Brain microvascular endothelial cell (primary cell): Measurements from ENCODE around the gene WLS.
A peak's percentile ranks its signal among the peaks of the same experiment; 100 is the strongest.

Experiments used
- DNase-seq: peaks from one replicate; pipeline ENCODE4 v3.0.0-alpha.2; 2020
- H3K27ac ChIP-seq: fragments of 250-450 bp; sonication (Bioruptor Pico); 2 replicates; pipeline ENCODE4 v1.5.1; 2020; ENCODE audit warnings: mild to moderate bottlenecking, moderate library complexity
- H3K27me3 ChIP-seq: fragments of 250-450 bp; sonication (Bioruptor Pico); replicated peaks from 2 replicates; pipeline ENCODE4 v1.5.1; 2020; ENCODE audit warnings: mild to moderate bottlenecking
- H3K36me3 ChIP-seq: fragments of 250-450 bp; sonication (Bioruptor Pico); replicated peaks from 2 replicates; pipeline ENCODE4 v1.5.1; 2020; ENCODE audit warnings: mild to moderate bottlenecking
- H3K4me3 ChIP-seq: 2 replicates; pipeline ENCODE4 v1.5.1; 2011; ENCODE audit warnings: low read depth, mild to moderate bottlenecking, control low read depth, low read length, moderate library complexity
- in situ Hi-C: cut with HindIII; loops from 2 replicates; pipeline ENCODE4 v1.10.0; 2017; ENCODE audit warnings: low sequenced_read_pairs, low pct_ligation_motif_present
- TF ChIP-seq, protein P1 (sequence below): IDR thresholded peaks from 2 replicates; pipeline ENCODE4 v1.5.1; 2011; ENCODE audit warnings: low read depth, mild to moderate bottlenecking, moderate library complexity, low read length, control low read depth, inconsistent platforms; ENCODE audit errors: missing control alignments

WLS gene

DNA sequence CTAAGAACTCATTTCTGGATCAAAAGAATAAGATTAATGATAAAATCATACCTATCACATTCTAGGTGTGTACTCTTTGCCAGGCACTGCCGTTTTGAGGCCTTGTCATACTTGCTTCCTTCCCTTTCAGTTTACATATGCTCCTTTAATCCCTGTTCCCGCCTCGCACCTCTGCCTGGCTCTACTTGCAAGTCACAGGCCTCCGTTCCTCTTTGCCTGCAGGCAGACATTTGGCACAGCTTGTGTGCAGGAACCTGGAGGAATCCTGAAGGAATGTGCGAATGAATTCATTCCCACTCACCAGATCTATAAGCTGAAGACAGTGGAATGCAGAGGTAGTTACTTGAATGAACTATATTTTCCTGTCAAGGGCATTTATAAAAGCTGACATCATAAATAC is 13.8 kb downstream of the WLS start:
- no peak for DNase-seq
- Histone ChIP-seq H3K36me3 (no peaks in the 10 kb centered on the region), H3K27ac (no peak overlapping the region), H3K27me3 (no peaks in the 10 kb centered on the region), H3K4me3 (no peak overlapping the region)
- in situ Hi-C loops, result no loop called here
- TF ChIP-seq, protein P1, sequence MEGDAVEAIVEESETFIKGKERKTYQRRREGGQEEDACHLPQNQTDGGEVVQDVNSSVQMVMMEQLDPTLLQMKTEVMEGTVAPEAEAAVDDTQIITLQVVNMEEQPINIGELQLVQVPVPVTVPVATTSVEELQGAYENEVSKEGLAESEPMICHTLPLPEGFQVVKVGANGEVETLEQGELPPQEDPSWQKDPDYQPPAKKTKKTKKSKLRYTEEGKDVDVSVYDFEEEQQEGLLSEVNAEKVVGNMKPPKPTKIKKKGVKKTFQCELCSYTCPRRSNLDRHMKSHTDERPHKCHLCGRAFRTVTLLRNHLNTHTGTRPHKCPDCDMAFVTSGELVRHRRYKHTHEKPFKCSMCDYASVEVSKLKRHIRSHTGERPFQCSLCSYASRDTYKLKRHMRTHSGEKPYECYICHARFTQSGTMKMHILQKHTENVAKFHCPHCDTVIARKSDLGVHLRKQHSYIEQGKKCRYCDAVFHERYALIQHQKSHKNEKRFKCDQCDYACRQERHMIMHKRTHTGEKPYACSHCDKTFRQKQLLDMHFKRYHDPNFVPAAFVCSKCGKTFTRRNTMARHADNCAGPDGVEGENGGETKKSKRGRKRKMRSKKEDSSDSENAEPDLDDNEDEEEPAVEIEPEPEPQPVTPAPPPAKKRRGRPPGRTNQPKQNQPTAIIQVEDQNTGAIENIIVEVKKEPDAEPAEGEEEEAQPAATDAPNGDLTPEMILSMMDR, result no peak

GRCh38 chr1:68217618-68218017 is 14.7 kb downstream of the WLS start:
- no peak for DNase-seq
- Histone ChIP-seq H3K4me3 (no peak overlapping the region), H3K27me3 (no peaks in the 10 kb centered on the region), H3K27ac (no peak overlapping the region), H3K36me3 (no peaks in the 10 kb centered on the region)
- in situ Hi-C loops, result no loop called here
- TF ChIP-seq, protein P1, result no peak

- in situ Hi-C loops, result no loop called here
- no peak for DNase-seq
- no peaks in the 10 kb centered on the region for H3K36me3 ChIP-seq
These were observed 15.2 kb downstream of the WLS start for GRCh38 chr1:68217060-68217554.

DNA sequence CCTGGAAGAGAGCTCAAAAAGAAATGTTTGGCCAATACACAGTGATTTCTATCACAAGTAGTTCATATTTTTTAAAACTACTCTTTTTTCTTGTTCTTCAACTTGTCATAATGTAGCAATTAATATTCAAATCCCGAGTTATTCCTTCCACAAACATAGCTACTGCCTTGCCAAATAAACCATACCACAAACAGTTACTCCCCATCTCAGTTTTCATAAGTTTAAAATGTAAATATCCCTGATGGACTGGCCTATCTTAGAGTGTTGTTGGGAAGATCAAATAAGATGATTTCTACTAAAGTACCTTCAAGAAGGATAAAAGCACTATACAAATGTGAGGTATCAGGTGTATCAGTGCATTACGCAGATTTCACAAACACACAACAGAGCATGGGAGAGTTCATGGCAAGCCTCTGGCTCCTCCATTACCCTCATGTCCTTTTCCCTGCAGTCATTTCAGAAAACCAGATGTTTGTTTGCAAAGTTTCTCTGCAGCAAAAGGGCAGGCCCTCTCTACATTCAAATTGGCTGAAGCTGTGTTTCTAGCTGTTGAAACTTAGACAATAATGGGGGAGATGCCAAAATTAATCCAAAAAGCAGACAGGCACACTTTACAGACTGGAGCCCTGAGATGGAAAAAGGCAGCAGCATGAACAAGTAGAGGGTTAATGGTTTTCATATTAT is 16.1 kb downstream of the WLS start:
- TF ChIP-seq, protein P1, result no peak
- Histone ChIP-seq H3K4me3 (no peak overlapping the region), H3K36me3 (no peaks in the 10 kb centered on the region), H3K27ac (no peak overlapping the region), H3K27me3 (no peaks in the 10 kb centered on the region)
- DNase-seq, result no peak
- in situ Hi-C loops, result no loop called here

More at GRCh38 chr1:68217060-68217554, 15.2 kb downstream of the WLS start:
- H3K4me3 ChIP-seq, result no peak overlapping the region
- no peaks in the 10 kb centered on the region for H3K27me3 ChIP-seq
- no peak overlapping the region for H3K27ac ChIP-seq
- TF ChIP-seq, protein P1, result no peak

DNA sequence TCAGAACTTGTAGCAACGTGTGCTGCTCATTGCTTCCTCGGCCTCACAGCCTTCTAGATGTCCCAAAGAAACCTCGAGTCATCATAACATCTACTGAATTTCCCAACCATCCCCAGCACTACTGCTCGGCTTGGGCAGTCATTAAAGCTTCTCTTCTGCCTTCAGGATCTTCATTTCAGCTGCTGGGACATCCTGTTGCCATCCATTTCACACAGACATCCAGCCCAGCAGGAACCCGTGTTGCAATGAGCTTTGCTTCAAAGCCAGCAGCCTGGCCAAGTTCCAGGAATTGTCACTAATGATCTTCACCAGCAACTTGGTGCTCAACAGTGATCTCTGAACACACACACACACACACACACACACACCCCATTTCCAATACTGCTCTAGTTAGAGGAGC is 18.5 kb downstream of the WLS start:
- Histone ChIP-seq H3K4me3 (no peak overlapping the region), H3K27ac (no peak overlapping the region), H3K36me3 (no peaks in the 10 kb centered on the region), H3K27me3 (no peaks in the 10 kb centered on the region)
- TF ChIP-seq, protein P1, result no peak
- in situ Hi-C loops, result no loop called here
- peak; percentile 56 for DNase-seq
